GM13976 (cell line): ENCODE data around the gene SLC23A2.

Source experiments
- DNase-seq: peaks from one replicate; pipeline ENCODE4 v3.0.0; 2012; ENCODE audit warnings: low spot score
- in situ Hi-C: fragments of 300-500 bp; cut with MboI; formaldehyde crosslinking; loops from one replicate; pipeline ENCODE4 v1.12.0; 2022; ENCODE audit warnings: low sequenced_read_pairs, mixed read lengths, inconsistent platforms; ENCODE audit not compliant: unreplicated experiment
- TF ChIP-seq, protein P1 (sequence below): IDR thresholded peaks from 2 replicates; pipeline ENCODE4 v1.5.1; 2012; ENCODE audit warnings: borderline replicate concordance, mild to moderate bottlenecking; ENCODE audit not compliant: insufficient read depth; ENCODE audit errors: extremely low read depth, missing control alignments, control extremely low read depth

The SLC23A2 gene

DNA sequence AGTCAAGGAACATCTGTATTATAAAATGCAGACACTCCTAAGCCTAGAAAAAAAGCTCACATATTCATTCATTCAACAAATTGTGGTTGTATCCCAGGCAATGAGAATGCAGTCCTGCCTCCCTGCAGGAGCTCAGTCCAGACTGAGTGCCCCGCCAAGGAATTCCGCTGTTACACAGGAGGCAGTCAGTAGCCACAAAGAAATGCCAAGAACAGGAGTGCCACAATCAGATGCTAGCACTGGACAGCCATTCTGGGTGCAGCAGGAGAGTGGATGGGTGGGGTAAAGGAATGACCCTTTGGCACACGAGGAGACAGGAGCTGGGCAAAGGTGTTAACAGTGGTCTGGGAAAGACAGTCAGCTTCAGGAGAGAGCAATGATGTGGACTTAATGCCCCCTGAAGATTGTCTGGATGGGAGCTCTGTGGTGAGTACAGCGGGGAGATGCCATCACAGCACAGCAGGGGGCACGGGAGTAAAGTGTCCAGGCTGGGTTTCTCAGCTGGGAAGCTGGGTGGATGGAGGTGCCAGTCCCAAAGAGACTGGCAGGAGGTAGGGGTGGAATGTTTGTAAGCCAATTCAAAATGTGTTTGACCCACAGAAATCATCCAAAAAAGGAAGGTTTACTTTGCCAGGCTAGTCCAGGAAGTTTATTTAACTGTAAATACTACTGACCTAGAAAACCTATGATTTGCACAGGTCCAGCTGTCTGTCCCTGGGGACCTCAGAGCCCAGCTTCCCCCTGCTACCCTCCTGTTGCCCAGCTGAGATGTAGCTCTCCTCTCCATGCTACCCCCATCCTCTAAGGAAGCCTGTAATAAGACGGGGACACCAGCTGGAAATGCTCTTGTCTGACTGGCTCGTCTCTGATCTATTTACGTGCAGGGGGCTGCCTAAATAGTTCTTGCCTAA, 84.1 kb downstream of the SLC23A2 start:
- in situ Hi-C loops: no loop called here
- TF ChIP-seq, protein P1, sequence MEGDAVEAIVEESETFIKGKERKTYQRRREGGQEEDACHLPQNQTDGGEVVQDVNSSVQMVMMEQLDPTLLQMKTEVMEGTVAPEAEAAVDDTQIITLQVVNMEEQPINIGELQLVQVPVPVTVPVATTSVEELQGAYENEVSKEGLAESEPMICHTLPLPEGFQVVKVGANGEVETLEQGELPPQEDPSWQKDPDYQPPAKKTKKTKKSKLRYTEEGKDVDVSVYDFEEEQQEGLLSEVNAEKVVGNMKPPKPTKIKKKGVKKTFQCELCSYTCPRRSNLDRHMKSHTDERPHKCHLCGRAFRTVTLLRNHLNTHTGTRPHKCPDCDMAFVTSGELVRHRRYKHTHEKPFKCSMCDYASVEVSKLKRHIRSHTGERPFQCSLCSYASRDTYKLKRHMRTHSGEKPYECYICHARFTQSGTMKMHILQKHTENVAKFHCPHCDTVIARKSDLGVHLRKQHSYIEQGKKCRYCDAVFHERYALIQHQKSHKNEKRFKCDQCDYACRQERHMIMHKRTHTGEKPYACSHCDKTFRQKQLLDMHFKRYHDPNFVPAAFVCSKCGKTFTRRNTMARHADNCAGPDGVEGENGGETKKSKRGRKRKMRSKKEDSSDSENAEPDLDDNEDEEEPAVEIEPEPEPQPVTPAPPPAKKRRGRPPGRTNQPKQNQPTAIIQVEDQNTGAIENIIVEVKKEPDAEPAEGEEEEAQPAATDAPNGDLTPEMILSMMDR: no peak
- no peak for DNase-seq

DNA sequence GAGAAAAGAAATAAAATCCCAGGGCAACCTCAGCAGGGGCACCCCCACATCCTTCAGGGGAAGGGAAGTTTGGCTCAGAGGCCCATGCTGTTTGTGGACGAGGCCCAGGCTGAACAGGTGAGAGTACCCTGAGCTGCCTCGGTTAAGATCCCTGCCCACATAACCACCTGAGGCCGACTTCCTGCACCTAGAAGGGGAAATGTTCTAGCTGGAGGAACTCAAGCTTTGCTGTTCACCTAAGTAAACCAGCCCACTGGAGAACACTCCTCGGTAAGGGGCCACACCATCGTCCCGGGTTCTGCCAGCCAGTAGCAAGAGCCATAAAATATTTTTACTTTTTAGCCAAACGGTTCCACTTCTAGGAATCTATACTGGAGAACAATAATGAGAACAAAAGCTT, 88.2 kb downstream of the SLC23A2 start:
- TF ChIP-seq, protein P1: no peak
- in situ Hi-C loops: no loop called here
- DNase-seq: no peak

DNA sequence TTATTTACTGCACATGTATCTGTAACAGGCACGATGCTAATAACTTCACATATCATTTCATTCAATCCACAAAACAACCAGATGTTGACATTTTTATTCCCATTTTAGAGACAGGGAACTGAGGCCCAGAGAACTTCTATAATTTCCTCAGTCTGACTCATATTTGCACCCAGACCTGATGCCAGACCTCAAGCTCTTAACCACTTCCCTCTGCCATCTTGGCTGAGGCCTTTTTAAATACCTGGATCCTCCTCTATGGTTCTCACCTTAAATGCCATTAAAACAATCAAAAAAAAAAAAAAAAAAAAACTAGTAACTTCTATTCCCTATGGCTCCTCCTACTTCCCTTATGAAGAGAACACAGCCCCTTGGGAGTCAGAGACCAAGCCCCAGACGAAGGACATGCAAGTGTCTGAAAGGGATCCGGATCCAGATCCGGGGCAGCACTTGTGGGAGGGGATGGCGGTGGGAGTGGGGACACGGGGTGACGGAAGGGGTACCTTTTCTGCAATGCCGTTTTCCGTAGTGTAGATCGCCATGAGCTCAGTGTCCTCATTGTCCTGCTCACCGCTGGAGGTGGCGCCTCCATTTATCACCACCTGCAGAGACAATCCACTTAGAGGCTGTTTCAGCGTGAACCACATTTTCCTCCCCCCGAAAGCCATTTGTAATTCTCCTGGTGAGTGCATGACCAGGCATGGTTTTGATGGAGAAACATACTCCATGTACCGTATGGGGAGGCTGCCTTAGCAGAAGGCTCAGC, 88.7 kb downstream of the SLC23A2 start:
- DNase-seq: no peak
- in situ Hi-C loops: no loop called here
- TF ChIP-seq, protein P1: no peak

DNA sequence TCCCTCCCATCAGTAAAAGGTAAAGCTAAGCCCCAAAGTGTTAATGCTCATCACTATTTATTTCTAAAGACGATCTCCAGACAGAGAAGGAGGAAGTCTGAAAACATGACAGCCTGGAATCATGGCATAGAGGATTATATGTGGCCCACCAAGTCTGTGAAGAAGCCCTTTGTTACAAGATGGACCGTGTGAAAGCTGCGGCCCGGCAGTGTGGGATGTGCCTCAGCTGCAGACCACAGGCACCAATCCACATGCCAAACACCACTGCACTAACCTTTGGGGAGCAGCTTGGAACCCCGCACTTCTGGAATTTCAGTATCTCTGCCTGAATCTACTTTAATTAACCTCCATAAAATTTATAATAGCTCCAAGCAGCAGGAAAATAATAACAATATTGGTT, 90.4 kb downstream of the SLC23A2 start:
- TF ChIP-seq, protein P1: no peak
- in situ Hi-C loops: no loop called here
- DNase-seq: no peak

DNA sequence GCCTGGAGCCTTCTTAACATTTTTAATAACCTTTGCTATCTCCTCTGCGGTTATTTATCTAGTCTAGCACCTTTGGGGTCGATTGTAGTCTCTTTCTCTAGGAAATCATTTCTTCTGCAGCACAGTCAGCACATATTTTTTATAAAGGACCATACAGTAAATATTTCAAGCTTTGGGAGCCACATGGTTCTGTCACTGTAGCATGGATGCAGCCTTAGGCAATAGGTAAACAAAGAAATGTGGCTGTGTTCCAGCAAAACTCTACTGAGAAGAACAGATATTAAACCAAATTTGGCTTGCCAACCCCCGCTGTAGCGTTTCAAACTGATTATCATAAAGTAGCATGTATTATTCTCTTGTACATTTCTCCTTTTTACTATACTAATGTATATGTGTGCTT, 95.7 kb downstream of the SLC23A2 start:
- no peak for DNase-seq
- in situ Hi-C loops: no loop called here
- TF ChIP-seq, protein P1: no peak

DNA sequence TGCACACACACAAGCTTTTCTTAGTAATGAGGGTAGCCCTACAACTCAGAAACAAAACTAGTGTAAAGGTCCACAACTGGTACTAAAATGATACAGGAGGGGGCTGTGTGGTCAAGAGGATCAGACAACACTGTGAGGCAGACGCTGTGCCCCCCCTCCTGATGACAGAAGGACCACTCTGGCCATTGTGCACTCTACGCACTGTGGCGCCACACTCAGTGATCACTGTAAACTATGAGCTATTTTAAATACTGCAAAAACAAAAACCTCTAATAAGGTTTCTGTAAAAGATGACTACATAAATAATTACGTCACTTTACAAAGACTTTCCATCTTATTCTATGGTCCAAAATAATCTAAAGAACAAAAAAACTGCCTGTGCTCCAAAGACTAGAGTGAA, 96.1 kb downstream of the SLC23A2 start:
- DNase-seq: no peak
- TF ChIP-seq, protein P1: no peak
- in situ Hi-C loops: no loop called here
